PFSK-1 (cell line): ENCODE data around the gene MAGI1.

Experiments
- POLR2AphosphoS5 ChIP-seq: IDR thresholded peaks from 2 replicates; pipeline ENCODE4 v1.6.1; 2012; ENCODE audit warnings: low read depth, mild to moderate bottlenecking, control low read depth, low read length, moderate library complexity
- SIN3A ChIP-seq: IDR thresholded peaks from 2 replicates; pipeline ENCODE4 v1.6.1; 2012; ENCODE audit warnings: mild to moderate bottlenecking, low read length, moderate library complexity, borderline replicate concordance; ENCODE audit not compliant: insufficient read depth
- TF ChIP-seq, protein P1 (sequence below), 2 experiments: IDR thresholded peaks; 2 replicates each; pipeline versions ENCODE4 v1.6.1 to v1.8.0; 2011 to 2012; ENCODE audit warnings: low read depth in 2 of 2, low read length in 2 of 2, control low read depth in 1 of 2, inconsistent platforms in 1 of 2, mild to moderate bottlenecking in 1 of 2, moderate library complexity in 1 of 2; ENCODE audit not compliant: insufficient read depth in 1 of 2

DNA sequence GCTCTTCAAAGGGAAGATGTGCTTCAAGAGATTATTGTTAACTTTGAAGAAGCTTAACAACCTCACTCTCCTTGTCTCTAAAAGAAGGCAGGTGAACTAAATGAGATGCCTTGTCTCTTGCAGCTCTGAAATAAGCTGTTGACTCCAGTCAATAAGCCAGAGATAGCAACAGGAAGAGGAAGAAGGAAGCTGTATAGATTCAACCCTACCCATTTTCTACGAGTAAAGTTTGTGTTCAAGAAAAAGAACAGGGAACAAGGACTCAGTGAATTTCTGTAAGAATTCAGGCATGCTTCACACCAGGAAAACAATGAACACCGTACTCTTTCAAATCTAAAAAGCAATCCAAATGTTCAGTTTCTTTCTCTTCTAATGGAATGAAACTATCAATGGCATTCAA is 503.5 kb downstream of the MAGI1 start:
- TF ChIP-seq, protein P1, sequence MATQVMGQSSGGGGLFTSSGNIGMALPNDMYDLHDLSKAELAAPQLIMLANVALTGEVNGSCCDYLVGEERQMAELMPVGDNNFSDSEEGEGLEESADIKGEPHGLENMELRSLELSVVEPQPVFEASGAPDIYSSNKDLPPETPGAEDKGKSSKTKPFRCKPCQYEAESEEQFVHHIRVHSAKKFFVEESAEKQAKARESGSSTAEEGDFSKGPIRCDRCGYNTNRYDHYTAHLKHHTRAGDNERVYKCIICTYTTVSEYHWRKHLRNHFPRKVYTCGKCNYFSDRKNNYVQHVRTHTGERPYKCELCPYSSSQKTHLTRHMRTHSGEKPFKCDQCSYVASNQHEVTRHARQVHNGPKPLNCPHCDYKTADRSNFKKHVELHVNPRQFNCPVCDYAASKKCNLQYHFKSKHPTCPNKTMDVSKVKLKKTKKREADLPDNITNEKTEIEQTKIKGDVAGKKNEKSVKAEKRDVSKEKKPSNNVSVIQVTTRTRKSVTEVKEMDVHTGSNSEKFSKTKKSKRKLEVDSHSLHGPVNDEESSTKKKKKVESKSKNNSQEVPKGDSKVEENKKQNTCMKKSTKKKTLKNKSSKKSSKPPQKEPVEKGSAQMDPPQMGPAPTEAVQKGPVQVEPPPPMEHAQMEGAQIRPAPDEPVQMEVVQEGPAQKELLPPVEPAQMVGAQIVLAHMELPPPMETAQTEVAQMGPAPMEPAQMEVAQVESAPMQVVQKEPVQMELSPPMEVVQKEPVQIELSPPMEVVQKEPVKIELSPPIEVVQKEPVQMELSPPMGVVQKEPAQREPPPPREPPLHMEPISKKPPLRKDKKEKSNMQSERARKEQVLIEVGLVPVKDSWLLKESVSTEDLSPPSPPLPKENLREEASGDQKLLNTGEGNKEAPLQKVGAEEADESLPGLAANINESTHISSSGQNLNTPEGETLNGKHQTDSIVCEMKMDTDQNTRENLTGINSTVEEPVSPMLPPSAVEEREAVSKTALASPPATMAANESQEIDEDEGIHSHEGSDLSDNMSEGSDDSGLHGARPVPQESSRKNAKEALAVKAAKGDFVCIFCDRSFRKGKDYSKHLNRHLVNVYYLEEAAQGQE (IDR thresholded peaks at IDR 0.05; ENCODE audit: insufficient read depth in 1 of 2, low read depth in 2 of 2, low read length in 2 of 2): no peak
- TF ChIP-seq POLR2AphosphoS5: no peak
- TF ChIP-seq SIN3A: no peak
